Activated CD4-positive, CD25-positive, alpha-beta regulatory T cell treated with anti-CD3 and anti-CD28 coated beads, Interleukin-2, amount 50 U/mL, for 16 hours (primary cell): ENCODE measurements around the gene ZSCAN2.

Source experiments
- DNase-seq: peaks from one replicate; pipeline ENCODE4 v3.0.0-alpha.2; 2020; ENCODE audit warnings: low read depth, low spot score

ZSCAN2 gene

GRCh38 chr15:84668221-84668982 is 67.6 kb downstream of the ZSCAN2 start:
- DNase-seq: no peak

- no peak for DNase-seq
Measured at GRCh38 chr15:84669726-84670125, 68.9 kb downstream of the ZSCAN2 start.

- no peak for DNase-seq
Measured at GRCh38 chr15:84671211-84671610, 70.4 kb downstream of the ZSCAN2 start.
